Astrocyte of the cerebellum (primary cell): ENCODE results near the gene MND1.

Experiments used
- DNase-seq: peaks from one replicate; pipeline ENCODE4 v3.0.0-alpha.2; 2011; ENCODE audit warnings: low read depth
- H3K4me3 ChIP-seq: 2 replicates; pipeline ENCODE4 v1.5.1; 2011; ENCODE audit warnings: mild to moderate bottlenecking, low read depth, low read length, moderate library complexity
- CTCF ChIP-seq: IDR thresholded peaks from 2 replicates; pipeline ENCODE4 v1.5.1; 2012; ENCODE audit warnings: low read length, low read depth, moderate library complexity, mild to moderate bottlenecking; ENCODE audit errors: missing control alignments
- in situ Hi-C: cut with HindIII; loops from 2 replicates; pipeline ENCODE4 v1.10.0; 2017; ENCODE audit warnings: low sequenced_read_pairs

MND1 gene

DNA sequence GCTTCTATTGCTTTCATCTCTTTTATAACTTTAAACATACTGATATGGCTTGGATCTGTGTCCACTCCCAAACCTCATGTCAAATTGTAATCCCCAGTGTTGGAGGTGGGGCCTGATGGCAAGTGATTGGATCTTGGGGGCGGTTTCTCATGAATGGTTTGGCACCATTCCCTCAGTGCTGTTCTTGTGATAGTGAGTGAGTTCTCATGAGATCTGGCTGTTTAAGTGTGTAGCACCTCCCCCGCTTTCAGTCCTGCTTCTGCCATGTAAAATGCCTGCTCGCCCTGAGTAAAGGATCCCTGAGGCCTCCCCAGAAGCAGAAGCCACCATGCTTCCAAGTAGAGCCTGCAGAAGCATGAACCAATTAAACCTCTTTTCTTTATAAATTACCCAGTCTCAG, 17.7 kb downstream of the MND1 start:
- no peak for TF ChIP-seq CTCF
- in situ Hi-C loops, result no loop called here
- H3K4me3 ChIP-seq, result no peak overlapping the region
- DNase-seq, result no peak

DNA sequence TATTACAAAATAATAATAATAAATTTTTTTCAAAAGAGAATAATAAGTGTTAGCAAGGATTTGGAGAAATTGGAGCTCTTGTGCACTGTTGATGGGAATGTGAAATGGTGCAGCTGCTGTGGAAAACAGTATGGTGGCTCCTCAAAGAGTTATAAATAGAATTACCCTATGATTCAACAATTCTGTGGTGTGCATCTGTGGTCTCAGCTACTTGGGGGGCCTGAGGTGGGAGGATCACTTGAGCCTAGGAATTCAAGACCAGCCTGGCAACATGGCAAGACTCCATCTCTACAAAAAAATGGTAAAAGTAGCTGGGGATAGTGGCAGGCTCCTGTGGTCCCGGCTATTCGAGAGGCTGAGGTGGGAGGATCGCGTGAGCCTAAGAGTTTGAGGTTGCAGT, 19.6 kb downstream of the MND1 start:
- no peak overlapping the region for H3K4me3 ChIP-seq
- TF ChIP-seq CTCF, result no peak
- DNase-seq, result peak; percentile 64
- in situ Hi-C loops, result no loop called here

GRCh38 chr4:153365003-153365402, 20.5 kb downstream of the MND1 start:
- H3K4me3 ChIP-seq, result no peak overlapping the region
- no peak for TF ChIP-seq CTCF
- DNase-seq, result no peak
- in situ Hi-C loops, result no loop called here

- in situ Hi-C loops, result no loop called here
- DNase-seq, result no peak
- H3K4me3 ChIP-seq, result no peak overlapping the region
- no peak for TF ChIP-seq CTCF
Observed at GRCh38 chr4:153366486-153366885, 22.0 kb downstream of the MND1 start.

DNA sequence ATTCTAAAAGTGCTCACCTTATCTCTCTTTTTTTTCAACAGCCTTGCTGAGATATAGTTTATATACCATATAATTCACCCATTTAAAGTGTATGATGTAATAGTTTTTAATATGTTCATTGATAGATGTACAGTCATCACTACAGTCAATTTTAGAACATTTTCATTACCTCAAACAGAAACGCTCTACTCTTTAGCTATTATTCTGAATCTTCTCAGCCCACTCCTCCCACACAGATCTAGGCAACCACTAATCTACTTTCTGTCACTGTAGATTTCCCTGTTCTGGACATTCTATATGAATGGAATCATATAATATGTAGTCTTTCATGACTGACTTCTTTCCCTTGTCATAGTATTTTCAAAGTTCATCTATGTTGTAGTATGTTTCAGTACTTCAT, 22.6 kb downstream of the MND1 start:
- no peak for DNase-seq
- in situ Hi-C loops, result no loop called here
- no peak for TF ChIP-seq CTCF

DNA sequence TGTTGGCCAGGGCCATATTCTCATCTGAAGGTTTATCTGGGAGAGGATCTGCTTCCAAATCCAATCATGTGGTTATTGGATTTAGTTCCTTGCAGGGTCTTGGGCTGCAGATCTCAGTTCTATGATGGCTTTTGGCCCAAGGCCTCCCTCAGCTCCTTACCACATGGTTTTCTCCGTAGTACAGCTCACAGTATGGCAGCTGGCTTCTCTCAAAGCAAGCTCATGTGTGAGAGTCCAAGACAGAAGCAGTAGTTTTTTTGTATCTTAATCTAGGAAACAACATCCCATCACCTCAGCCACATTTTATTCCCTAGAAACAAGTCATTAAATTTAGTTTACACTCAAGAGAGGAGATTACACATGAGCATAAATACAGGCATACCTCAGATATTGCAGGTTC, 24.5 kb downstream of the MND1 start:
- H3K4me3 ChIP-seq, result no peak overlapping the region
- in situ Hi-C loops, result no loop called here
- no peak for DNase-seq
- TF ChIP-seq CTCF, result no peak

More for the DNA sequence above, 22.6 kb downstream of the MND1 start:
- H3K4me3 ChIP-seq, result no peak overlapping the region

DNA sequence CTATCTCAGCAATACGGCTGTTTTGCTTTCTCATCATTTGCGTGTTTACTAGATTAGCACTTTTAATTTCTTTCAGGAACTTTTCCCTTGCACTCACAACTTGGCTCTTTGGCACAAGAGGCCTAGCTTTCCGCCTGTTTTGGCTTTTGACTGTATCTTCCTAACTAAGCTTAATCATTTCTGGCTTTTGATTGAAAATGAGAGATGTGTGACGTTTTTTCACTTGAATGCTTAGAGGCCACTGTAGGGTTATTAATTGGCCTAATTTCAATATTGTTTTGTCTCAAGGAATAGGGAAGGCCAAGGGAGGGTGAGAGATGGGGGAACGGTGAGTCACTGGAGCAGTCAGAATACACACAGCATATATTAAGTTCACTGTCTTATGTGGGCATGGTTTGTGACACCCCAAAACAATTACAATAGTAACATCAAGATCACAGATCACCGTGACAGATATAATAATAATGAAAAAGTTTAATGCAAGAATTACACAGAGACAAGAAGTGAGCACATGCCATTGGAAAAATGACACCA, 27.3 kb downstream of the MND1 start:
- in situ Hi-C loops, result no loop called here

More for the DNA sequence above, 27.3 kb downstream of the MND1 start:
- H3K4me3 ChIP-seq, result no peak overlapping the region
- TF ChIP-seq CTCF, result no peak
- no peak for DNase-seq
